Measurements from ENCODE around the gene DENND1C. TPM values are rescaled to one million over a fixed set of nuclear protein-coding genes. Genes with fewer than 3 reads are reported as not detected.

The DENND1C gene
- total and polyA plus RNA-seq, 2 of the 8 experiments (the other 6 are each of a cell fraction or from before 2014, with no cell fraction given): 3.6 to 4.0 TPM

DNA sequence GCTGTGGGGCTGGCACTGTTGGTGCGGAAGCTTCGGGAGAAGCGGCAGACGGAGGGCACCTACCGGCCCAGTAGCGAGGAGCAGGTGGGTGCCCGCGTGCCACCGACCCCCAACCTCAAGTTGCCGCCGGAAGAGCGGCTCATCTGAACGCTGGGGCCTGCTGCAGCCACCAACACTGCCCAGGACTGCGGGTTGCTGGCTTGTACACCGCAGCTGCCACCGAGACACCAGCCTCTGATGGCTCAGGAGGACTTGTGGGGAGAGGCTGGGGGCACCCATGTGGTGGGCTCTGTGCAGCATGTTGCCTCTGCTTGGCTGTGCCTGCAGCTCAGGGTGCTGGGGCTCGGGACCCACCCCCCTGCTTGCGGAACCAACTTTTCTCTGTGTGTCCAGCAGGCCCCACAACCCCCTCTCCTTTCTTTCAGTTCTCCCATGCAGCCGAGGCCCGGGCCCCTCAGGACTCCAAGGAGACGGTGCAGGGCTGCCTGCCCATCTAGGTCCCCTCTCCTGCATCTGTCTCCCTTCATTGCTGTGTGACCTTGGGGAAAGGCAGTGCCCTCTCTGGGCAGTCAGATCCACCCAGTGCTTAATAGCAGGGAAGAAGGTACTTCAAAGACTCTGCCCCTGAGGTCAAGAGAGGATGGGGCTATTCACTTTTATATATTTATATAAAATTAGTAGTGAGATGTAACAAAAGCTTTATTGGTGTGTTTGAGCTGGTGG is 14.9 kb downstream of the DENND1C start:
- H3K27me3 ChIP-seq (replicated peaks in 1 of 4; ENCODE audit: control insufficient read depth in 3 of 4, extremely low read depth in 1 of 4, insufficient read depth in 3 of 4, low read length in 3 of 4): no peaks in the 10 kb centered on the region; a peak in 1 of 7 replicates
- H4K8ac ChIP-seq (ENCODE audit: extremely low read depth, insufficient read depth, low read length): peak overlapping the region; percentile 51; the same call in 1 of the 2 replicates
- H3K36me3 ChIP-seq (ENCODE audit: control insufficient read depth in 2 of 4, insufficient read depth in 4 of 4, low read length in 3 of 4): peaks cover 0 to 8% (median 3%) of the 10 kb centered on the region in 4 experiments; a peak in 2 of 8 replicates
- no peak for FAIRE-seq
- no peak overlapping the region for H2AFZ ChIP-seq (ENCODE audit: low read length)
- no peak overlapping the region for H2BK20ac ChIP-seq (ENCODE audit: low read length)
- H3K18ac ChIP-seq (ENCODE audit: extremely low read depth, low read length): no peak overlapping the region
- no peak overlapping the region for H3K14ac ChIP-seq (ENCODE audit: insufficient read length)
- H4K20me1 ChIP-seq (replicated peaks in 1 of 2; ENCODE audit: control insufficient read depth in 1 of 2, insufficient read depth in 2 of 2, low read length in 2 of 2): peaks cover 0 to 14% of the 10 kb centered on the region in 2 experiments
- H3K4me3 ChIP-seq (ENCODE audit: extremely low read depth in 1 of 4, insufficient read depth in 2 of 4, low read depth in 3 of 4, low read length in 4 of 4): no peak overlapping the region
- H3K79me2 ChIP-seq (ENCODE audit: control insufficient read depth in 1 of 2, insufficient read depth in 2 of 2, low read length in 2 of 2): peaks cover 0 to 9% of the 10 kb centered on the region in 2 experiments; a peak in 2 of 4 replicates
- peaks cover 8% of the 10 kb centered on the region; the same call in 1 of the 2 replicates for H3K23me2 ChIP-seq (ENCODE audit: low read depth, low read length)
- H3K9ac ChIP-seq (replicated peaks in 1 of 4; ENCODE audit: extremely low read depth in 1 of 4, low read depth in 3 of 4, low read length in 3 of 4): no peak overlapping the region
- no peak overlapping the region for H2BK5ac ChIP-seq (ENCODE audit: low read depth, low read length)
- no peaks in the 10 kb centered on the region for H3K9me3 ChIP-seq (ENCODE audit: insufficient read depth in 2 of 2, low read depth in 1 of 2, low read length in 1 of 2)
- H2BK120ac ChIP-seq (replicated peaks; ENCODE audit: low read depth, low read length): no peak overlapping the region
- no peak overlapping the region for H3K27ac ChIP-seq (ENCODE audit: low read depth, low read length)
- no peak overlapping the region for H3K4me2 ChIP-seq (ENCODE audit: insufficient read depth in 1 of 2, low read depth in 2 of 2, low read length in 2 of 2)
- no peak overlapping the region for H3K4ac ChIP-seq (replicated peaks; ENCODE audit: insufficient read length, low read depth, low read length)
- no peak overlapping the region for H3K56ac ChIP-seq (replicated peaks; ENCODE audit: insufficient read length, low read depth, low read length)
- no peaks in the 10 kb centered on the region; the same call in 1 of the 2 replicates for H3K79me1 ChIP-seq (ENCODE audit: low read depth, low read length)
- TF ChIP-seq RNF2 (IDR thresholded peaks at IDR 0.05; ENCODE audit: borderline replicate concordance, low read depth, low read length, missing control alignments, poor library complexity, severe bottlenecking): no peak
- TF ChIP-seq BACH1 (IDR thresholded peaks at IDR 0.05; ENCODE audit: low read length): no peak
- TF ChIP-seq SIN3A (conservative IDR thresholded peaks at IDR 0.05 in 1 of 2, IDR thresholded peaks at IDR 0.05 in 1 of 2; ENCODE audit: low read depth in 1 of 2, low read length in 2 of 2): no peak
- no peak for TF ChIP-seq POLR2A (IDR thresholded peaks at IDR 0.05; ENCODE audit: control extremely low read depth in 1 of 2, low read depth in 2 of 2, low read length in 2 of 2)
- TF ChIP-seq KDM1A (IDR thresholded peaks at IDR 0.05; ENCODE audit: borderline replicate concordance, low read length): no peak
- no peak for TF ChIP-seq SIX5 (IDR thresholded peaks at IDR 0.05; ENCODE audit: low read depth, low read length)
- no peak for TF ChIP-seq BCL11A (IDR thresholded peaks at IDR 0.05; ENCODE audit: low read depth in 2 of 2, low read length in 2 of 2)
- TF ChIP-seq GTF2F1 (IDR thresholded peaks at IDR 0.05; ENCODE audit: borderline replicate concordance, low read depth, low read length): no peak
- no peak for TF ChIP-seq POLR2AphosphoS5 (IDR thresholded peaks at IDR 0.05; ENCODE audit: low read depth, low read length)
- ChIA-PET POLR2A (ENCODE audit: partially characterized antibody) (interaction anchor here (1.2 kb wide), 1 partner anchor 10 kb away, joined by 5 read pairs; no protein-coding TSS in a partner anchor), CTCF (ENCODE audit: partially characterized antibody) (interaction anchor here (1.6 kb wide), 1 partner anchor 40 kb away, joined by 7 read pairs; no protein-coding TSS in a partner anchor)
- no peak for DNase-seq (ENCODE audit: low read depth in 1 of 2, low spot score in 2 of 2)
- peaks cover 0 to 10% (median 4%) of the 10 kb centered on the region in 4 experiments; a peak in 4 of 7 replicates for H3K4me1 ChIP-seq (replicated peaks in 1 of 4; ENCODE audit: control insufficient read depth in 3 of 4, insufficient read depth in 4 of 4, low read length in 3 of 4)
- no peak overlapping the region for H2BK12ac ChIP-seq (ENCODE audit: low read depth, low read length)
- H2BK15ac ChIP-seq (ENCODE audit: low read length): no peak overlapping the region
- H2AK5ac ChIP-seq (ENCODE audit: low read depth, low read length): no peak overlapping the region
- 95% methylated on average over 14 of the region's 21 CpGs; no CpG with 5 or more reads in 1 of the 2 experiments for WGBS, 2 experiments (ENCODE audit: extremely low coverage in 1 of 2, insufficient coverage in 1 of 2, insufficient read length in 1 of 2, insufficient replicate concordance in 2 of 2, low coverage in 1 of 2, low lambda C conversion rate in 2 of 2, missing lambda C conversion rate in 1 of 2)
- no peak overlapping the region for H4K91ac ChIP-seq (replicated peaks; ENCODE audit: insufficient read length, low read length)
- H3K23ac ChIP-seq (ENCODE audit: insufficient read length): no peak overlapping the region
- no peak overlapping the region for H4K5ac ChIP-seq (ENCODE audit: insufficient read length, low read depth, low read length)
